ENCODE measurements around the gene VPS37B. TPM values are rescaled to one million over a fixed set of nuclear protein-coding genes. Genes with fewer than 3 reads are reported as not detected.

VPS37B gene
- total RNA-seq, 1 donor from 2014 or later = 22.9 TPM

DNA sequence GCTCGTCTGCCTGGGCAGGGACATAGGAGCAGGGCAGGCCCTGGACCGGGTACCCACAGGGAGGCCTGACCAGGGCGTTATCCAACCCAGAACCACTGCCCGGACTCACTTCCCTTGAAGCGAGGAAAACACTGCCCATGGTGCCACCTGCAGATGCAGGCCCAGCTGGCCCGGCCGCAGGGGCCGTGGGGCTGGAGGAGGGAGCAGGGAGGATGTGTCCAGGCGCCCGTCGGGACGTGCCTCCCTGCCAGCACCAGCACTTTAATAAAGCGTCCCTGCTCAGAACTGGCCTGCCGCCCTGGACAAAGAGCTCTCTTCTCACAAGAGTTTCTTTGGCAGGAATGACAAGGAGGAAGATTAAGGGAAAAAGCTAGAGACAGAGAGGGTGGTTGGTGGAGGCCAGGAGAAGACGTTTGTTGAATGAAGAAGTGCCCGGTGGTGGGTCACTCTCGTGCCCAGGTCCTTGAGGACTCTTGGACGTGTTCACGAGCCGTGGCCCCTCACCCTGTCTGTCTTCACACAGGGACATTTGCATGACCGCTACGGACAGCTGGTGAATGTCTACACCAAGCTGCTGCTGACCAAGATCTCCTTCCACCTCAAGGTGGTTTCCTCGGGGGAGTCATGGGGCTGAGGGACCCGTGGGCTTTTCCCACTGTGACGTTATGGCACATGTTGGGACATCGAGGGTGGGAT lies 46.4 kb downstream of the VPS37B start:
- Mint-ChIP-seq H3K9me3 (ENCODE audit: low read depth) (no peaks in the 10 kb centered on the region), H3K27me3 (no peaks in the 10 kb centered on the region), H3K4me3 (ENCODE audit: low read depth) (no peak overlapping the region), H3K27ac (no peak overlapping the region), H3K4me1 (ENCODE audit: low read depth) (no peaks in the 10 kb centered on the region), H3K36me3 (ENCODE audit: insufficient read depth) (peaks cover 5% of the 10 kb centered on the region)
- DNase-seq (ENCODE audit: low spot score, unreplicated experiment) = no peak
- TF ChIP-seq, protein P1, sequence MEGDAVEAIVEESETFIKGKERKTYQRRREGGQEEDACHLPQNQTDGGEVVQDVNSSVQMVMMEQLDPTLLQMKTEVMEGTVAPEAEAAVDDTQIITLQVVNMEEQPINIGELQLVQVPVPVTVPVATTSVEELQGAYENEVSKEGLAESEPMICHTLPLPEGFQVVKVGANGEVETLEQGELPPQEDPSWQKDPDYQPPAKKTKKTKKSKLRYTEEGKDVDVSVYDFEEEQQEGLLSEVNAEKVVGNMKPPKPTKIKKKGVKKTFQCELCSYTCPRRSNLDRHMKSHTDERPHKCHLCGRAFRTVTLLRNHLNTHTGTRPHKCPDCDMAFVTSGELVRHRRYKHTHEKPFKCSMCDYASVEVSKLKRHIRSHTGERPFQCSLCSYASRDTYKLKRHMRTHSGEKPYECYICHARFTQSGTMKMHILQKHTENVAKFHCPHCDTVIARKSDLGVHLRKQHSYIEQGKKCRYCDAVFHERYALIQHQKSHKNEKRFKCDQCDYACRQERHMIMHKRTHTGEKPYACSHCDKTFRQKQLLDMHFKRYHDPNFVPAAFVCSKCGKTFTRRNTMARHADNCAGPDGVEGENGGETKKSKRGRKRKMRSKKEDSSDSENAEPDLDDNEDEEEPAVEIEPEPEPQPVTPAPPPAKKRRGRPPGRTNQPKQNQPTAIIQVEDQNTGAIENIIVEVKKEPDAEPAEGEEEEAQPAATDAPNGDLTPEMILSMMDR (IDR thresholded peaks at IDR 0.05; ENCODE audit: unreplicated experiment) = no peak

DNA sequence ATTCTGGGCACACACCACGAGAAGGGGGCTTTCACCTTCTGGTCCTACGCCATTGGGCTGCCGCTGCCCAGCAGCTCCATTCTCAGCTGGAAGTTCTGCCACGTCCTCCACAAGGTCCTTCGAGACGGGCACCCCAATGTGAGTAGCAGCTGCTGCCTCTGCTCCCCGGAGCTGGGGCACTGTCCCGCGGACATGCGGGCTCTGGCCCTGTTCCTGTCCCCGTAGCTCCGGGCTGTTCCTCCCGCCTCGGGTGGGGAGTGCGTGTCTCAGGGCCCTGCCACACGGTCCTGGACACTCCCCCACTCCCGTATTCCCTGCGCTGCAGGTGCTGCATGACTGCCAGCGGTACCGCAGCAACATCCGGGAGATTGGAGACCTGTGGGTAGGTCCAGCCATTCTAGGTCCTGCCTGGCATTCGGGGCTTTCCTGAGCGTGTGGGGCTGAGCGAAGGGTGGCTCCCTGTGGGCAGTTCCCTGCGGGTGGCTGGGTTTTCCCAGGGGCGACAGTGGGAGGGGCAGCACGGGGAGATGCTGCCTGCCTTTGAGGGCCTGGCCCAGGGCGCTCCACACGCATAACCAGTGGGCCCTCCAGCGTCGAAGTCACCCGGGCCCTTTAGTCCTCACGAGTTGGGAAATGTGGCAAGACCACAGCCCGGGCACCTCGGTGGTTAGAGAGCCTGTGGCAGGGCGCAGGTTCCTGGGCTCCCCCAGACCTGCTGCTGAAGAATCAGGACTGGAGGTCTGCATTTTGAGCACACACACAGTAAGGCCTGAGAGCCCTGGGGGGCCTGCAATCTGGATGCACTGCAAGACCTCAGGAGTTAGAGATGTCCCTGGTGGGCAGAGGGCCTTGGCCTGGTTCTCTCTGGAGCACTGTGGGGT lies 47.2 kb downstream of the VPS37B start:
- H3K4me3 Mint-ChIP-seq (ENCODE audit: low read depth) = no peak overlapping the region
- DNase-seq (ENCODE audit: low spot score, unreplicated experiment) = no peak
- peaks cover 5% of the 10 kb centered on the region for H3K36me3 Mint-ChIP-seq (ENCODE audit: insufficient read depth)
- H3K4me1 Mint-ChIP-seq (ENCODE audit: low read depth) = peaks cover under 1% of the 10 kb centered on the region
- H3K27me3 Mint-ChIP-seq = no peaks in the 10 kb centered on the region
- no peak overlapping the region for H3K27ac Mint-ChIP-seq
- TF ChIP-seq, protein P1 (IDR thresholded peaks at IDR 0.05; ENCODE audit: unreplicated experiment) = no peak
- no peaks in the 10 kb centered on the region for H3K9me3 Mint-ChIP-seq (ENCODE audit: low read depth)

DNA sequence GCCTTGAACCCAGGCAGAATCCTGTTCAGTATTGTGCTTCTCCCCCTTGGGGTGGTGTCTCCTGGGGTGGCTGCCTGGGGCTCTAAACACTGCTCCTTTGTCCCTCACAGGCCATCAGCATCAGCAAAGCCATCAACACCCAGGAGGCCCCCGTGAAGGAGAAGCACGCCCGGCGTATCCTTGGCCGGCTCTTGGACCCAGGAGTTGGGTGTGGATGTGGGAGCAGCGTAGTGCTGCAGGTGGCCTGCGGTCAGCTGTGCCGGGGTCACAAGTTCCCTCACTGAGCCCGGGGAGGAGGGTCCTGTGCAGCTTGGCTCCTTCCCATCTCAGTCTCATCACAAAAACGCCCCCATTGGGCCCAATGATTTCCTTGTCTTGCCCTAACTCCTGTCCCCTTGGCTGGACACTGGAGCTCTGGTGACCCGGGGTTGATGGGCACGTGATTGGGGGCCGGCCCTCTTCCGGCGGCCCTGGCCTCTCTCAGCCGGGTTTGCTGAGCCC lies 48.0 kb downstream of the VPS37B start:
- TF ChIP-seq, protein P1 (IDR thresholded peaks at IDR 0.05; ENCODE audit: unreplicated experiment) = no peak
- no peak overlapping the region for H3K4me3 Mint-ChIP-seq (ENCODE audit: low read depth)
- no peak for DNase-seq (ENCODE audit: low spot score, unreplicated experiment)
- no peaks in the 10 kb centered on the region for H3K27me3 Mint-ChIP-seq
- H3K36me3 Mint-ChIP-seq (ENCODE audit: insufficient read depth) = peaks cover 5% of the 10 kb centered on the region
- H3K4me1 Mint-ChIP-seq (ENCODE audit: low read depth) = peaks cover 2% of the 10 kb centered on the region
- H3K9me3 Mint-ChIP-seq (ENCODE audit: low read depth) = no peaks in the 10 kb centered on the region
- H3K27ac Mint-ChIP-seq = no peak overlapping the region

DNA sequence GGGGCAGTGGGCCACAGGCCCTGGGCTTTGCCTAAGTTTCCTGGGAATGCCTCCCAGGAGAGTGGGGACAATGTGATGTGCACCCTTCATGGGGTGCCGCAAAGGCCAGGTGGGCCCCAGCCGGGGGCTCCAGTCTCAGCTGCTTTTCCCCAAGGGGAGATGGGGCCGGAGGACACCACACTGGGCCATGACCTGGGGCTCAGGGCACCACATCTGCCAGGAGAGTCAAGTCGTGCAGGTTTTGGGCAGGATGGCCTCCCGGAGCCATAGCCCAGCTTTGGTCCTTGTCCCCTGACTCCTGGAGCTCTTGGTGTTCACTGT lies 48.4 kb downstream of the VPS37B start:
- no peaks in the 10 kb centered on the region for H3K27me3 Mint-ChIP-seq
- H3K4me1 Mint-ChIP-seq (ENCODE audit: low read depth) = peaks cover 2% of the 10 kb centered on the region
- H3K27ac Mint-ChIP-seq = no peak overlapping the region
- TF ChIP-seq, protein P1 (IDR thresholded peaks at IDR 0.05; ENCODE audit: unreplicated experiment) = no peak
- H3K9me3 Mint-ChIP-seq (ENCODE audit: low read depth) = no peaks in the 10 kb centered on the region
- H3K4me3 Mint-ChIP-seq (ENCODE audit: low read depth) = no peak overlapping the region
- peaks cover 5% of the 10 kb centered on the region for H3K36me3 Mint-ChIP-seq (ENCODE audit: insufficient read depth)
- DNase-seq (ENCODE audit: low spot score, unreplicated experiment) = no peak

DNA sequence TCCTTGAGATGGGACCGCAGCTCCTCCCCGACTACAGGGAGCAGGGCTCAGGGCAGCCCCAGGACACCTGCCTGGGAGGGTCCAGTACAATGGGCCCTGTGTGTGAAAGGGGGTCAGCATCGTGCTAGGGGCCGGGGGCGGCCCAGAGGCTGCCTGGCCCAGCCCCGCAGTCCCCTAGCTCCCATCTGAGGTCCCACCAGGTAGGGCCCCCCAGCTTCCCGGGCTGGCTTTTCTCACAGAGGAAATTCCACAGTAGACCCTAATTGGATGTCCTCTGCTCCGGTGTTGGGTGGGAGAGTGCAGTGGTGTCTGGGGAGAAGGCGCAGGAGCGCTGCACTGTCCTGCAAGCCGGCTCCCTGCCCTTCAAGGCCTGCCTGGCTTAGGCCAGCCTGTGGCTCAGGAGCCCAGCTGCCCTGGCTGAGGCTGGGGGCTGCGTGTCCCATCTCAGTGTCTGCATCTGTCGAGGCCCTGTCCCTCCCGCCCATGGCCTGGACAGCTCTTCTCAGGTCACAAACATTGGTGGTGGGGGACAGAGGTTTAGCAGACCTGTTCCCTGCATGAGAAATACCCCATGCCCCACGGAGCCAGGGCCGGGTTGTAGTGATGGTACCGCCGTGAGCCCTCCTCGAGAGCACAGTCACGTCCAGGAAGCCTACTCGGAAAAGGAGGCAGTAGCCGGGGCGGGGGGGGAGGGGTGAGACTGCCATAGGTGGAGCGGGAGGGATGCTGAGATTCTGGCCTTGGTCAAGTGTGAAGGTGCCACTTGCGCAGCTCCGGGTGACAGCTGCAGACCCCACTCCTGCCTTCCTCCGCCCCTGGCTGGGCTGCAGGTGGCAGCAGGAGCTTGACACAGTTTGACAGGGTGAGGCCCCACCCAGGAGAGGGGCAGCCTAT lies 49.1 kb downstream of the VPS37B start:
- H3K4me3 Mint-ChIP-seq (ENCODE audit: low read depth) = no peak overlapping the region
- H3K36me3 Mint-ChIP-seq (ENCODE audit: insufficient read depth) = peaks cover 5% of the 10 kb centered on the region
- H3K4me1 Mint-ChIP-seq (ENCODE audit: low read depth) = peaks cover 4% of the 10 kb centered on the region
- no peak overlapping the region for H3K27ac Mint-ChIP-seq
- no peaks in the 10 kb centered on the region for H3K27me3 Mint-ChIP-seq
- no peaks in the 10 kb centered on the region for H3K9me3 Mint-ChIP-seq (ENCODE audit: low read depth)
- TF ChIP-seq, protein P1 (IDR thresholded peaks at IDR 0.05; ENCODE audit: unreplicated experiment) = no peak
- DNase-seq (ENCODE audit: low spot score, unreplicated experiment) = no peak

Measured in progenitor cell of endocrine pancreas (in vitro differentiated cells).